Measurements from ENCODE around the gene CHRNA4.

GRCh38 chr20:63355781-63356295 is 5.3 kb downstream of the CHRNA4 start:
- no peak for TF ChIP-seq CTCF (IDR thresholded peaks at IDR 0.05)
- no peak for TF ChIP-seq POLR2A (IDR thresholded peaks at IDR 0.05)
